GM23338 (cell line): Measurements from ENCODE around the gene SLC25A12.

Source experiments
- CREB1 ChIP-seq: fragments of 250-450 bp; sonication (Bioruptor Pico); IDR thresholded peaks from 2 replicates; pipeline ENCODE4 v1.5.0; 2020; ENCODE audit warnings: low read depth, mild to moderate bottlenecking, moderate library complexity
- EZH2 ChIP-seq: fragments of 200-600 bp; sonication (generic); IDR thresholded peaks from one replicate; pipeline ENCODE4 v1.8.0; 2017; ENCODE audit warnings: antibody characterized with exemption, mild to moderate bottlenecking, low read depth; ENCODE audit not compliant: unreplicated experiment
- POLR2AphosphoS5 ChIP-seq: IDR thresholded peaks from 2 replicates; pipeline ENCODE4 v1.6.1; 2016; ENCODE audit warnings: antibody characterized with exemption, low read depth
- ZNF331 ChIP-seq: fragments of 250-450 bp; sonication (Bioruptor Pico); IDR thresholded peaks from 2 replicates; pipeline ENCODE4 v1.5.0; 2020; ENCODE audit warnings: low read depth, mild to moderate bottlenecking, moderate library complexity
- TF ChIP-seq, protein P1 (sequence below), 2 experiments: fragments of 200-600 bp in 1 of 2; sonication (generic) in 1 of 2; conservative IDR thresholded peaks; 2 replicates each; pipeline versions ENCODE4 v1.5.1 to v1.6.1; 2016 to 2017; ENCODE audit warnings: antibody characterized with exemption in 2 of 2, low read depth in 2 of 2, mild to moderate bottlenecking in 2 of 2, moderate library complexity in 1 of 2

DNA sequence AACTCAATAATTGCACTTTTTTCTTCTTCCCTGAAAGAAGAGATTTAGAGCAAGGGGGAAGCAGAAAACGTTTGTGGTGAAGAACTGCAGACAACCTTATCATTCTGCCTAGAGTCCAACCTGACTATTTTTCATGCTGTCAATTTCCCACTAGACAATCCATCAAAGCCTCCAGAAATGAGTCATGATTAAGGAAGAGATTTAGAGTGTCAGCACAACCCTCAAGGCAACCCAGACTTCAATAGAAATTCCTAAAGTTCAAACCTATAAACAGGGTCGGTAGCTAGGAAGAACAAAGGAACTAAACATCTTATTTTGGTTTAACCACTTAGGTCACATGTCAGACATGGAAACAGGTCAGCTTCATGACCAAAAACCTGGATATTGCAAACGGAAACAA, 86.9 kb downstream of the SLC25A12 start:
- TF ChIP-seq, protein P1, sequence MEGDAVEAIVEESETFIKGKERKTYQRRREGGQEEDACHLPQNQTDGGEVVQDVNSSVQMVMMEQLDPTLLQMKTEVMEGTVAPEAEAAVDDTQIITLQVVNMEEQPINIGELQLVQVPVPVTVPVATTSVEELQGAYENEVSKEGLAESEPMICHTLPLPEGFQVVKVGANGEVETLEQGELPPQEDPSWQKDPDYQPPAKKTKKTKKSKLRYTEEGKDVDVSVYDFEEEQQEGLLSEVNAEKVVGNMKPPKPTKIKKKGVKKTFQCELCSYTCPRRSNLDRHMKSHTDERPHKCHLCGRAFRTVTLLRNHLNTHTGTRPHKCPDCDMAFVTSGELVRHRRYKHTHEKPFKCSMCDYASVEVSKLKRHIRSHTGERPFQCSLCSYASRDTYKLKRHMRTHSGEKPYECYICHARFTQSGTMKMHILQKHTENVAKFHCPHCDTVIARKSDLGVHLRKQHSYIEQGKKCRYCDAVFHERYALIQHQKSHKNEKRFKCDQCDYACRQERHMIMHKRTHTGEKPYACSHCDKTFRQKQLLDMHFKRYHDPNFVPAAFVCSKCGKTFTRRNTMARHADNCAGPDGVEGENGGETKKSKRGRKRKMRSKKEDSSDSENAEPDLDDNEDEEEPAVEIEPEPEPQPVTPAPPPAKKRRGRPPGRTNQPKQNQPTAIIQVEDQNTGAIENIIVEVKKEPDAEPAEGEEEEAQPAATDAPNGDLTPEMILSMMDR (conservative IDR thresholded peaks at IDR 0.05; ENCODE audit: low read depth in 2 of 2), result no peak
- TF ChIP-seq POLR2AphosphoS5 (no peak), EZH2 (no peak), CREB1 (CRISPR knock-in tag) (no peak), ZNF331 (CRISPR knock-in tag) (no peak)
